ENCODE data around the gene KRTAP1-5. TPM values are rescaled to one million over a fixed set of nuclear protein-coding genes. Genes with fewer than 3 reads are reported as not detected.
"Not testable (repeated sequence)": the region's sequence is repeated elsewhere in the genome, so short reads cannot be mapped to it uniquely, and the experiment has no call there.

KRTAP1-5 gene
- total RNA-seq, result not detected
- long read RNA-seq, result 0 reads

- no peak for ATAC-seq (ENCODE audit: poor library complexity)
- intact Hi-C loops (cut with DNase I), result no loop called here
- no peak for DNase-seq
Observed at GRCh38 chr17:41026715-41027471, at the start of gene KRTAP1-5. KRTAP1-5 (minus strand) TSS chr17:41027208; CDS start chr17:41027155, 53 bp downstream.

- DNase-seq (no peak), ATAC-seq (ENCODE audit: poor library complexity) (no peak)
- intact Hi-C loops (cut with DNase I), result no loop called here
Observed at GRCh38 chr17:41076788-41077187, 49.8 kb upstream of the KRTAP1-5 start.

GRCh38 chr17:41073676-41074075 is 46.7 kb upstream of the KRTAP1-5 start:
- ATAC-seq (ENCODE audit: poor library complexity), result no peak
- intact Hi-C loops (cut with DNase I), result no loop called here
- DNase-seq, result no peak

- ATAC-seq (ENCODE audit: poor library complexity) (no peak), DNase-seq (peak; percentile 31)
- intact Hi-C loops (cut with DNase I), result no loop called here
Observed at GRCh38 chr17:41071606-41072360, 44.8 kb upstream of the KRTAP1-5 start.

GRCh38 chr17:41069031-41069430 is 42.0 kb upstream of the KRTAP1-5 start:
- DNase-seq (no peak), ATAC-seq (ENCODE audit: poor library complexity) (no peak)
- intact Hi-C loops (cut with DNase I), result no loop called here

GRCh38 chr17:41067281-41067680 is 40.3 kb upstream of the KRTAP1-5 start:
- intact Hi-C loops (cut with DNase I), result no loop called here
- ATAC-seq (ENCODE audit: poor library complexity), result no peak
- no peak for DNase-seq

- intact Hi-C loops (cut with DNase I), result no loop called here
- DNase-seq (no peak), ATAC-seq (ENCODE audit: poor library complexity) (no peak)
Observed at GRCh38 chr17:41065829-41066624, 39.0 kb upstream of the KRTAP1-5 start, which contains the start of gene KRTAP2-4. KRTAP2-4 (minus strand) TSS chr17:41065879; CDS start chr17:41065845, 34 bp downstream.

- ATAC-seq (ENCODE audit: poor library complexity); DNase-seq; intact Hi-C loops (cut with DNase I): not testable (repeated sequence)
Observed at GRCh38 chr17:41065016-41065689, 38.1 kb upstream of the KRTAP1-5 start.

- intact Hi-C loops (cut with DNase I), result no loop called here
- no peak for ATAC-seq (ENCODE audit: poor library complexity)
- DNase-seq, result no peak
Observed at GRCh38 chr17:41064301-41064700, 37.3 kb upstream of the KRTAP1-5 start.

GRCh38 chr17:41063449-41063848 is 36.4 kb upstream of the KRTAP1-5 start:
- intact Hi-C loops (cut with DNase I), result no loop called here
- ATAC-seq (ENCODE audit: poor library complexity), result no peak
- DNase-seq, result no peak

GRCh38 chr17:41061964-41062363 is 35.0 kb upstream of the KRTAP1-5 start:
- DNase-seq (no peak), ATAC-seq (ENCODE audit: poor library complexity) (no peak)
- intact Hi-C loops (cut with DNase I), result no loop called here

- intact Hi-C loops (cut with DNase I), result no loop called here
- no peak for DNase-seq
- ATAC-seq (ENCODE audit: poor library complexity), result no peak
Observed at GRCh38 chr17:41060052-41060604, 33.1 kb upstream of the KRTAP1-5 start, which contains the start of gene KRTAP2-3. KRTAP2-3 (minus strand) TSS chr17:41060114; CDS start chr17:41060050, 64 bp downstream.

GRCh38 chr17:41059276-41060051 is 32.5 kb upstream of the KRTAP1-5 start:
- ATAC-seq (ENCODE audit: poor library complexity); intact Hi-C loops (cut with DNase I); DNase-seq: not testable (repeated sequence)

GRCh38 chr17:41058741-41059140 is 31.7 kb upstream of the KRTAP1-5 start:
- ATAC-seq (ENCODE audit: poor library complexity), result no peak
- DNase-seq, result no peak
- intact Hi-C loops (cut with DNase I), result no loop called here

GRCh38 chr17:41057547-41057946 is 30.5 kb upstream of the KRTAP1-5 start:
- DNase-seq, result no peak
- intact Hi-C loops (cut with DNase I), result no loop called here
- ATAC-seq (ENCODE audit: poor library complexity), result no peak

- ATAC-seq (ENCODE audit: poor library complexity); intact Hi-C loops (cut with DNase I): not testable (repeated sequence)
Observed at GRCh38 chr17:41055130-41055529, 28.1 kb upstream of the KRTAP1-5 start, which contains the start of gene KRTAP2-2. KRTAP2-2 (minus strand) TSS chr17:41055230; CDS start chr17:41055211, 19 bp downstream.

GRCh38 chr17:41054556-41054955 is 27.5 kb upstream of the KRTAP1-5 start:
- intact Hi-C loops (cut with DNase I); DNase-seq; ATAC-seq (ENCODE audit: poor library complexity): not testable (repeated sequence)

More at GRCh38 chr17:41055130-41055529, 28.1 kb upstream of the KRTAP1-5 start, which contains the start of gene KRTAP2-2:
- not testable (repeated sequence) for DNase-seq
